Measurements from ENCODE around the gene DENND1C. TPM values are rescaled to one million over a fixed set of nuclear protein-coding genes. Genes with fewer than 3 reads are reported as not detected.

The DENND1C gene
- total RNA-seq, 4 donors from 2014 or later, result 1.1 to 8.1 (median 2.5) TPM

GRCh38 chr19:6516018-6516658, 34.6 kb upstream of the DENND1C start:
- Histone ChIP-seq H3K4me1 (peaks cover 0 to 20% (median 2%) of the 10 kb centered on the region in 4 donors), H3K27ac (peak overlapping the region; percentile 62 to 92 (median 78)), H3K36me3 (no peaks in the 10 kb centered on the region), H3K4me3 (peak overlapping the region; percentile 41 to 70 (median 63)), H3K9me3 (no peaks in the 10 kb centered on the region), H3K27me3 (no peaks in the 10 kb centered on the region)
- DNase-seq (ENCODE audit: low spot score in 2 of 2), result peak; percentile 86 to 91
- TF ChIP-seq EP300 (IDR thresholded peaks at IDR 0.05) (no peak), CTCF (IDR thresholded peaks at IDR 0.05) (no peak), POLR2A (IDR thresholded peaks at IDR 0.05) (peak in 1 of 2 donors; percentile 33)
- 1 to 2% methylated on average over 26 of the region's 26 CpGs for WGBS, 2 donors

GRCh38 chr19:6514926-6515544, 33.4 kb upstream of the DENND1C start:
- TF ChIP-seq POLR2A (IDR thresholded peaks at IDR 0.05) (no peak), EP300 (IDR thresholded peaks at IDR 0.05) (no peak), CTCF (IDR thresholded peaks at IDR 0.05) (no peak)
- H3K36me3 ChIP-seq, result no peaks in the 10 kb centered on the region
- no peak for DNase-seq (ENCODE audit: low spot score in 2 of 2)
- H3K4me3 ChIP-seq, result no peak overlapping the region
- no peaks in the 10 kb centered on the region for H3K27me3 ChIP-seq
- 82 to 87% methylated on average over 14 to 15 of the region's 15 CpGs for WGBS, 2 donors
- no peak overlapping the region for H3K27ac ChIP-seq
- H3K4me1 ChIP-seq, result peaks cover 0 to 24% (median 2%) of the 10 kb centered on the region in 4 donors
- H3K9me3 ChIP-seq, result no peaks in the 10 kb centered on the region

- 51 to 55% methylated on average over 9 of the region's 9 CpGs for WGBS, 2 donors
- no peaks in the 10 kb centered on the region for H3K36me3 ChIP-seq
- no peak overlapping the region for H3K4me3 ChIP-seq
- H3K4me1 ChIP-seq, result peaks cover 0 to 24% (median 2%) of the 10 kb centered on the region in 4 donors
- H3K9me3 ChIP-seq, result no peaks in the 10 kb centered on the region
- DNase-seq (ENCODE audit: low spot score in 2 of 2), result no peak
- H3K27me3 ChIP-seq, result no peaks in the 10 kb centered on the region
- H3K27ac ChIP-seq, result no peak overlapping the region
- TF ChIP-seq EP300 (IDR thresholded peaks at IDR 0.05) (no peak), CTCF (IDR thresholded peaks at IDR 0.05) (no peak), POLR2A (IDR thresholded peaks at IDR 0.05) (no peak)
Observed at GRCh38 chr19:6514089-6514488, 32.5 kb upstream of the DENND1C start.

- H3K4me3 ChIP-seq, result no peak overlapping the region
- H3K27ac ChIP-seq, result peak overlapping the region in 1 of 4 donors; percentile 89
- 78 to 81% methylated on average over 7 of the region's 7 CpGs for WGBS, 2 donors
- peaks cover 0 to 9% (median 0%) of the 10 kb centered on the region in 4 donors for H3K4me1 ChIP-seq
- no peaks in the 10 kb centered on the region for H3K9me3 ChIP-seq
- H3K36me3 ChIP-seq, result no peaks in the 10 kb centered on the region
- no peak for TF ChIP-seq CTCF (IDR thresholded peaks at IDR 0.05)
- no peak for TF ChIP-seq EP300 (IDR thresholded peaks at IDR 0.05)
- TF ChIP-seq POLR2A (IDR thresholded peaks at IDR 0.05), result no peak
- DNase-seq (ENCODE audit: low spot score in 2 of 2), result no peak
- no peaks in the 10 kb centered on the region for H3K27me3 ChIP-seq
Observed at GRCh38 chr19:6510618-6511017, 29.0 kb upstream of the DENND1C start.
